Breast epithelium (tissue), 3 donors: ENCODE data around the gene PRDM13.

Experiments used
- CTCF ChIP-seq, 3 donors: fragments of 450-650 bp; IDR thresholded peaks; one replicate each; pipeline ENCODE4 v1.5.1; 2016 to 2017; ENCODE audit warnings: antibody characterized with exemption in 3 of 3, mild to moderate bottlenecking in 3 of 3, moderate library complexity in 3 of 3
- POLR2A ChIP-seq: fragments of 450-650 bp; IDR thresholded peaks from one replicate; pipeline ENCODE4 v1.6.1; 2016; ENCODE audit warnings: antibody characterized with exemption, mild to moderate bottlenecking, moderate library complexity
- POLR2AphosphoS5 ChIP-seq, 3 donors: sonication (generic); formaldehyde crosslinking; IDR thresholded peaks; one replicate each; pipeline ENCODE4 v1.6.1; 2017; ENCODE audit warnings: antibody characterized with exemption in 3 of 3

- TF ChIP-seq CTCF (IDR thresholded peaks at IDR 0.05) (no peak), POLR2A (no peak), POLR2AphosphoS5 (IDR thresholded peaks at IDR 0.05) (no peak)
Observed at GRCh38 chr6:99612551-99613408, 6.1 kb downstream of the PRDM13 start.
